HFFc6 (cell line): ENCODE measurements around the gene NFATC2. TPM values are rescaled to one million over a fixed set of nuclear protein-coding genes. Genes with fewer than 3 reads are reported as not detected.
A peak's percentile ranks its signal among the peaks of the same experiment; 100 is the strongest.

Experiments used
- DNase-seq: peaks from one replicate; pipeline ENCODE4 v3.0.0-alpha.2; 2018
- H3K27ac Mint-ChIP-seq: 2 replicates; pipeline ENCODE4 v1.8.0; 2020; ENCODE audit warnings: mild to moderate bottlenecking, mixed read lengths
- H3K27me3 Mint-ChIP-seq: 2 replicates; pipeline ENCODE4 v1.8.0; 2021; ENCODE audit warnings: mild to moderate bottlenecking, moderate library complexity, mixed read lengths; ENCODE audit not compliant: insufficient read depth
- H3K36me3 Mint-ChIP-seq: 2 replicates; pipeline ENCODE4 v1.8.0; 2021; ENCODE audit warnings: low read depth, mixed read lengths
- H3K4me1 Mint-ChIP-seq: 2 replicates; pipeline ENCODE4 v1.8.0; 2020; ENCODE audit warnings: low read depth, mixed read lengths
- H3K4me3 Mint-ChIP-seq: 2 replicates; pipeline ENCODE4 v1.8.0; 2020; ENCODE audit warnings: mild to moderate bottlenecking, moderate library complexity, mixed read lengths
- H3K9me3 Mint-ChIP-seq: 2 replicates; pipeline ENCODE4 v1.8.0; 2020; ENCODE audit warnings: mild to moderate bottlenecking, mixed read lengths
- total RNA-seq, 6 experiments: library from RNA; stranded (reverse); fragmentation: NEBNext Ultra II Directional; extraction: Animal tissue kit (Norgen Biotek cat#: 25700); gene quantifications; 2 replicates in 1 of 6; 3 replicates in 5 of 6; pipeline ENCODE4 v1.2.3, GENCODE V29; 2021
- TF ChIP-seq, protein P1 (sequence below): fragments of 200-600 bp; sonication (generic); IDR thresholded peaks from 2 replicates; pipeline ENCODE4 v1.5.0; 2021; ENCODE audit warnings: antibody characterized with exemption, mild to moderate bottlenecking

The NFATC2 gene
- total RNA-seq, 6 experiments from 2014 or later = 0.50 to 1.1 (median 0.84) TPM

DNA sequence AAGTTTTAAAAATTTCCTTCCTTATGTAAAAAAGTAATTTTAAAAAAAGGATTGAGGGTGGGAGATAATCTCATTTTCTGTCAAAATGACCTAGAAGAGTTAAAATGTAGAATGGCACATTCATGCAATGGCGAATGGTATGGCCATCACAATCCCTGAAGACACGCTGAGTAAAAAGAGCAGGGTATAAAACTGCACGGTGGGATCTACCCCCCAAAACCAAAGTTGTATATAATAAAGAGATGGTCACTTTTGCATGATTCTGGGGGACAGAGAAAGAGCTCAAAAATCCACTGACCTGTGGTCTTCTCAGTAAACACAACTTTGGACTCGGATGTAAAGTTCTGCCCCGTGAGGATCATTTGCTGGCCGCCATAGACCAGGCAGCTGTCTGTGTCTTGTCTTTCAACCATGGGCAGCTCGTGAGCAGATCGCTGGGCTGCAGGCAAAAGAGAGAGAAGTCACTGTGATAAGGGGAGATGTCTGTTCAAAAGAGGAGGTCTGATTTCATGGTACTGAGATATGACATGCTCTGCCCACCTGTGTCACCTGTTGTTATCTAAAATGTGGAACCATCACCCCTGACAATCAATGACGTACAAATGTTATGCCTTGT lies 88.2 kb downstream of the NFATC2 start:
- peaks cover 5% of the 10 kb centered on the region for H3K27me3 Mint-ChIP-seq
- H3K4me3 Mint-ChIP-seq = no peak overlapping the region
- no peaks in the 10 kb centered on the region; the same call in 1 of the 2 replicates for H3K9me3 Mint-ChIP-seq
- TF ChIP-seq, protein P1, sequence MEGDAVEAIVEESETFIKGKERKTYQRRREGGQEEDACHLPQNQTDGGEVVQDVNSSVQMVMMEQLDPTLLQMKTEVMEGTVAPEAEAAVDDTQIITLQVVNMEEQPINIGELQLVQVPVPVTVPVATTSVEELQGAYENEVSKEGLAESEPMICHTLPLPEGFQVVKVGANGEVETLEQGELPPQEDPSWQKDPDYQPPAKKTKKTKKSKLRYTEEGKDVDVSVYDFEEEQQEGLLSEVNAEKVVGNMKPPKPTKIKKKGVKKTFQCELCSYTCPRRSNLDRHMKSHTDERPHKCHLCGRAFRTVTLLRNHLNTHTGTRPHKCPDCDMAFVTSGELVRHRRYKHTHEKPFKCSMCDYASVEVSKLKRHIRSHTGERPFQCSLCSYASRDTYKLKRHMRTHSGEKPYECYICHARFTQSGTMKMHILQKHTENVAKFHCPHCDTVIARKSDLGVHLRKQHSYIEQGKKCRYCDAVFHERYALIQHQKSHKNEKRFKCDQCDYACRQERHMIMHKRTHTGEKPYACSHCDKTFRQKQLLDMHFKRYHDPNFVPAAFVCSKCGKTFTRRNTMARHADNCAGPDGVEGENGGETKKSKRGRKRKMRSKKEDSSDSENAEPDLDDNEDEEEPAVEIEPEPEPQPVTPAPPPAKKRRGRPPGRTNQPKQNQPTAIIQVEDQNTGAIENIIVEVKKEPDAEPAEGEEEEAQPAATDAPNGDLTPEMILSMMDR = no peak
- peaks cover 38% of the 10 kb centered on the region for H3K4me1 Mint-ChIP-seq
- no peak overlapping the region for H3K27ac Mint-ChIP-seq
- no peak for DNase-seq
- peaks cover 5% of the 10 kb centered on the region; the same call in 1 of the 2 replicates for H3K36me3 Mint-ChIP-seq

DNA sequence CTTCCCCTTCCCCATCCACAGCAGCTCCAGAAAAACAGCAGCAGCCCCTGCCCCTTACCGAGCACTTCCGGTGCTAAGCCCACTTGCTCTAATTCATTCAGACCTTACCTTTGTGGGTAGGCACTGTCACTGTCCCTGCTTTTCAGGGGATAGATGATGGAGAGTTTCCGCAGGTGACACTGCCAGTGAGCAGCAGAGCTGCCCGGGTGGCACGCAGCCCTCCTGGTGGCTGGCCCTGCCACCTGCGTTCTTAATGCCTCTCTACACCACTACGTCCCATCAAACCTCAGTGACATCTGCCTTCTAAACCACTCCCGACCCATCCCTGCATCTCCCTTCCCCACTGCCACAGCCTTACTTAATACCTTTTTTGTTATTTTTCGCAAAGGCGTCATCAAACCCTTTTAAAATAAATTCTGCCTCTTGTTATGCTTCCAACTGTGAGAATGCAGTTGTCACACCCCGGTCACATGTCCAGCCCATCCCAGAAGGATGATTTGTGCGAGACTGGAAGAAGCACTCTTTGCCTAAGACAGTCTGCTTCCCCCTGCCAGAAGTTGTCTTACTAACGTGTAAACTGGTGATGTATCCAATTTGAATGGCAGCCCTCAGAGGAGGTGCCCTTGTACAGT lies 89.7 kb downstream of the NFATC2 start:
- peaks cover 5% of the 10 kb centered on the region for H3K27me3 Mint-ChIP-seq

DNA sequence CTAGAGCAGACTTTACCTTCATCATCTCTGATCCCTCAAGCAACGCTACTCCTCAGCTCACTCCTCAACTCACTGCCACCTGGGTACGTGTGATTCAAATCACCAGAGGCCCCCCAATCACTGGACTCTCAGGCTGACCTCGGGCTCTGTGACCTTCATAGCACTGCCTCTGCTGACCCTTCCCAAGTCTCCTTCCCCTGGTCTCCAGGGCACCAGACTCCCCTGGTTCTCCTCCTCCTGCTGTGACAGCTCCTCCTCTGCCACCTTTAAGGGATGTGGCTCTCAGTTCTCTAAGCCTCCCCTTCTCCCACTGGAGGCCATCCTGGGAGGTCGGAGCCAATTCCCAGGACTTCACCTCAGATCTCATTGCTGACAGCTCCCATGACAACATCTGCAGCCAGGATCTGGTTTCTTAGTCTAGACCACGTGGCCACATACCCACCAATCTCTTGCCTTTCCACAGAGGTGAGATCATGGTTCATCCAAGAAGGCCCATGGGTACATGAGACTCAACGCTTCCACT lies 90.4 kb downstream of the NFATC2 start:
- no peak overlapping the region for H3K27ac Mint-ChIP-seq
- H3K4me3 Mint-ChIP-seq = no peak overlapping the region
- H3K4me1 Mint-ChIP-seq = peaks cover 52% of the 10 kb centered on the region
- peaks cover 5% of the 10 kb centered on the region; the same call in 1 of the 2 replicates for H3K36me3 Mint-ChIP-seq
- DNase-seq = no peak
- TF ChIP-seq, protein P1 = no peak
- H3K9me3 Mint-ChIP-seq = no peaks in the 10 kb centered on the region; the same call in 1 of the 2 replicates
- H3K27me3 Mint-ChIP-seq = peaks cover 3% of the 10 kb centered on the region

More for the DNA sequence above, 89.7 kb downstream of the NFATC2 start:
- no peak overlapping the region for H3K27ac Mint-ChIP-seq
- H3K36me3 Mint-ChIP-seq = peaks cover 5% of the 10 kb centered on the region; the same call in 1 of the 2 replicates
- TF ChIP-seq, protein P1 = no peak
- no peaks in the 10 kb centered on the region; the same call in 1 of the 2 replicates for H3K9me3 Mint-ChIP-seq
- no peak for DNase-seq
- peaks cover 51% of the 10 kb centered on the region for H3K4me1 Mint-ChIP-seq
- no peak overlapping the region for H3K4me3 Mint-ChIP-seq

DNA sequence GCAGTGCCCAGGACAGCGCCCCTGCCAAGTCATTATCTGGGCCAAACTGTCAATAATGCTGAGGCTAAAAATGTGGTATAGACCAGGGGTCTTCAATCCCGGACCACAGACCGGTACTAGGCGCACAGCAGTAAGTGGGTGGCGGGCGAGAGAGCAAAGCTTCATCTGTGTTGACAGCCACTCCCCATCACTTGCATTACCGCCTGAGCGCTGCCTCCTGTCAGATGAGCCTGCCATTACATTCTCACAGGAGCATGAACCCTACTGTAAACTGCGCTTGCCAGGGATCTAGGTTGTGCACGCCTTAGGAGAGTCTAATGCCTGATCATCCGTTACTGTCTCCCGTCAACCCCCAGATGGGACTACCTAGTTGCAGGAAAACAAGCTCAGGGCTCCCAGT lies 91.0 kb downstream of the NFATC2 start:
- TF ChIP-seq, protein P1 = 0 out of 2 replicates have a peak, but pooled peaks have one; percentile 17
- H3K4me3 Mint-ChIP-seq = no peak overlapping the region
- no peak for DNase-seq
- H3K36me3 Mint-ChIP-seq = peaks cover 5% of the 10 kb centered on the region; the same call in 1 of the 2 replicates
- H3K27me3 Mint-ChIP-seq = peaks cover 2% of the 10 kb centered on the region
- H3K27ac Mint-ChIP-seq = no peak overlapping the region
- peaks cover 52% of the 10 kb centered on the region for H3K4me1 Mint-ChIP-seq
- no peaks in the 10 kb centered on the region; the same call in 1 of the 2 replicates for H3K9me3 Mint-ChIP-seq

DNA sequence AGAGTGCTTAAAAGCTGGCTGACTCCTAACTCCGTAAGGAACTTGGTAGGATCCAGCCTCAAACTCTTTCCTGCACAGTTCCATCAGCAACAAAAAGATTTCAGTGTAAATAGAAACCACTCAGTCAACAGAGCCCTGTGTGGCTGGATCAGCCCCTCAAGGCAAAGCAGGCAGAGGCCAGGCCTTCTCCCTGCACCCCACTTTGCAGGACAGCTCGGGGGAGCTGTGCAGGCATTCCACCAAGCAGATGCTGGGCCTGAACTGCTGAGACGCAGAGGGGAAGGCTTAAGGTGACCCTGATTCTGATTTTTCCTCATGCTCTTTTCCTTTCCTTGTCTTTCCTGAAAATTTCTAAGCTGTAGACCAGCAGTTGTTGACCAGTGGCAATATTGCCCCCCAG lies 91.5 kb downstream of the NFATC2 start:
- Mint-ChIP-seq H3K4me3 (no peak overlapping the region), H3K27me3 (peaks cover 2% of the 10 kb centered on the region), H3K9me3 (no peaks in the 10 kb centered on the region; the same call in 1 of the 2 replicates), H3K36me3 (peaks cover 5% of the 10 kb centered on the region; the same call in 1 of the 2 replicates), H3K27ac (no peak overlapping the region), H3K4me1 (peaks cover 52% of the 10 kb centered on the region)
- DNase-seq = no peak
- TF ChIP-seq, protein P1 = no peak
